ENCODE results near the gene LCE1B.

LCE1B gene

DNA sequence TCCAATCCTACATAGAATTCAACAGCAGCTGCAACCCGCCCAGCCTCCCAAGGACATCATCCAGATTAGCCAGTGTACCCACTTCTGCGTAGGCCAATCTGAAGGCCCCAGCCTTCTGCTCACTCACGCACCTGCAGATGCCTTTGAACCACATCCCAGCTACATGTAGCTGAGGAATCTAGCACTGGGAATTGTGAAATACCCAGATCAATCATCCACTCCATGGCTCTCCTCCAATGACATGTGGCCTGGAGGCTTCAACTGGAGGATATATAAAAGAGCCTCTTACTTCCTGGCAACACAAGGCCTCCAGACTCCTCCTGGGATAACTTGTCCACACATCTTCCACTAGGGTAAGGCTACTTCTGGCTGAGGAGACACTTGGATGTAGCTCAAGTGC is 30.8 kb downstream of the LCE1B start, which contains the start of gene LCE6A:
Gene LCE6A (plus strand): TSS at position 301 of the 400 bp plus-strand sequence. CDS start 665 bp downstream, outside the sequence.
- TF ChIP-seq SIN3A (IDR thresholded peaks at IDR 0.05; ENCODE audit: borderline replicate concordance, insufficient read depth, low read length) (no peak), TAF1 (IDR thresholded peaks at IDR 0.05; ENCODE audit: borderline replicate concordance, insufficient read depth, low read length) (no peak), POLR2AphosphoS5 (IDR thresholded peaks at IDR 0.05; ENCODE audit: low read depth, low read length) (no peak), FOXP2 (optimal IDR thresholded peaks at IDR 0.05; ENCODE audit: borderline replicate concordance, extremely low read depth, extremely low read length, insufficient read depth) (no peak)
- TF ChIP-seq, protein P1, sequence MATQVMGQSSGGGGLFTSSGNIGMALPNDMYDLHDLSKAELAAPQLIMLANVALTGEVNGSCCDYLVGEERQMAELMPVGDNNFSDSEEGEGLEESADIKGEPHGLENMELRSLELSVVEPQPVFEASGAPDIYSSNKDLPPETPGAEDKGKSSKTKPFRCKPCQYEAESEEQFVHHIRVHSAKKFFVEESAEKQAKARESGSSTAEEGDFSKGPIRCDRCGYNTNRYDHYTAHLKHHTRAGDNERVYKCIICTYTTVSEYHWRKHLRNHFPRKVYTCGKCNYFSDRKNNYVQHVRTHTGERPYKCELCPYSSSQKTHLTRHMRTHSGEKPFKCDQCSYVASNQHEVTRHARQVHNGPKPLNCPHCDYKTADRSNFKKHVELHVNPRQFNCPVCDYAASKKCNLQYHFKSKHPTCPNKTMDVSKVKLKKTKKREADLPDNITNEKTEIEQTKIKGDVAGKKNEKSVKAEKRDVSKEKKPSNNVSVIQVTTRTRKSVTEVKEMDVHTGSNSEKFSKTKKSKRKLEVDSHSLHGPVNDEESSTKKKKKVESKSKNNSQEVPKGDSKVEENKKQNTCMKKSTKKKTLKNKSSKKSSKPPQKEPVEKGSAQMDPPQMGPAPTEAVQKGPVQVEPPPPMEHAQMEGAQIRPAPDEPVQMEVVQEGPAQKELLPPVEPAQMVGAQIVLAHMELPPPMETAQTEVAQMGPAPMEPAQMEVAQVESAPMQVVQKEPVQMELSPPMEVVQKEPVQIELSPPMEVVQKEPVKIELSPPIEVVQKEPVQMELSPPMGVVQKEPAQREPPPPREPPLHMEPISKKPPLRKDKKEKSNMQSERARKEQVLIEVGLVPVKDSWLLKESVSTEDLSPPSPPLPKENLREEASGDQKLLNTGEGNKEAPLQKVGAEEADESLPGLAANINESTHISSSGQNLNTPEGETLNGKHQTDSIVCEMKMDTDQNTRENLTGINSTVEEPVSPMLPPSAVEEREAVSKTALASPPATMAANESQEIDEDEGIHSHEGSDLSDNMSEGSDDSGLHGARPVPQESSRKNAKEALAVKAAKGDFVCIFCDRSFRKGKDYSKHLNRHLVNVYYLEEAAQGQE (IDR thresholded peaks at IDR 0.05; ENCODE audit: insufficient read depth in 1 of 2, low read depth in 2 of 2, low read length in 2 of 2) = no peak

DNA sequence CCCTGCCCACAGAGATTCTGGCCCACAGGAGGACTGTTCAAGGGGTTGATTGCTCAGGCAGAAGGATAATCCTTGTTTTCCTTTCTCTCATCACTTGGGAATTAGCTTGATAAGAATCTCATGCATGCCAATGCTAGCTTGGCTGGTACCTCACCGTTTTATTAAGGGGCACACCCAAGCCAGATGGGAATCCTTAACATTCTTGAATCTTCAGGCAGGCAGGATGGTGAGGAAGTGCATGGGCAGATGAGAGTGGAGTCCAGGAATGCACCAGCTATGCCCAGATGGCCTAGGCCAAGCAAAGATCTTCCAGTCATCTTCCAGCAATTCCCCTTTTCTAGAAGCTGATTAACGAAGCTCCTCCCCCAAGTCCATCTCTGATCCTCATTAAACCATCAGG is 43.9 kb downstream of the LCE1B start:
- TF ChIP-seq POLR2AphosphoS5 (IDR thresholded peaks at IDR 0.05; ENCODE audit: low read depth, low read length) (no peak), FOXP2 (optimal IDR thresholded peaks at IDR 0.05; ENCODE audit: borderline replicate concordance, extremely low read depth, extremely low read length, insufficient read depth) (no peak), TAF1 (IDR thresholded peaks at IDR 0.05; ENCODE audit: borderline replicate concordance, insufficient read depth, low read length) (no peak), SIN3A (IDR thresholded peaks at IDR 0.05; ENCODE audit: borderline replicate concordance, insufficient read depth, low read length) (no peak)
- TF ChIP-seq, protein P1 (IDR thresholded peaks at IDR 0.05; ENCODE audit: insufficient read depth in 1 of 2, low read depth in 2 of 2, low read length in 2 of 2) = no peak

DNA sequence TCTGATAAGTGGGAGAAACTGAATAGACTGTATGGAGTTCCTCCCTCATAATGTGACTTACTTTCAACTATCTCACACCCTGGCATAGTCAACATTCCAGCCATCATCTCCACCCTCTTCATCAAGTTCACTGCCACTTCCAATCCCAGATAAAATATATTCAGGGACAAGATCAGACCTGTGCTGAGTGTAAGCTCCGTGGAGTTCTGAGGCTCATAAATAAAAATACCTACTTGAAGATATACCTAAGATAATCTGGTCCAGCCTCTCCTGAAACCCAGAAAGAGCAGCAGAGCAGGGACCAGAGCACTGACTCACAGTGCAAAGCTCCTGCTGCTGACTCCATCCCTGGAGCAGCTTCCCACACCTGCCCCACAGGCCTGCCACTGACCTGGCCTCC is 46.3 kb downstream of the LCE1B start:
- TF ChIP-seq FOXP2 (optimal IDR thresholded peaks at IDR 0.05; ENCODE audit: borderline replicate concordance, extremely low read depth, extremely low read length, insufficient read depth) = no peak

DNA sequence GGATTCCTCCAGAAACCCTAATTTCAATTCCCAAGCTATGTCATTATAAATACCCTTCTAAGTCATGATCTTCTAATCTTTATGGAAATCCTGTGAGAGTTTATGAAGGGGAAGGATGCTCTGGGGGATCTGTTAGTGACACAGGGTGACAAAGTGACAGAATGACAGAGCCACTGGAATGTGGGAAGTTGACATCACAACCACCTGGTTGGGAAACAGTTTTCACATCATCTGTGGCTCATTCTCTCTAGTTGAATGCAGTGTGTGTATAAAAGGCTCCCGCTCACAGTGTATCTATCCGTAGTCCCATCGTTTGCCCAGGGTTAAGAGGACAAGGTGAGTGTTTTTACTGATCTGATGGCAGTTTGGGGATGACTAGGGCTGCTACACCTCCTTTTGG is 47.9 kb downstream of the LCE1B start, which contains the start of gene LCE7A:
Gene LCE7A (plus strand): TSS at position 301 of the 400 bp plus-strand sequence. CDS start 702 bp downstream, outside the sequence.
- TF ChIP-seq TAF1 (IDR thresholded peaks at IDR 0.05; ENCODE audit: borderline replicate concordance, insufficient read depth, low read length) (no peak), FOXP2 (optimal IDR thresholded peaks at IDR 0.05; ENCODE audit: borderline replicate concordance, extremely low read depth, extremely low read length, insufficient read depth) (no peak), POLR2AphosphoS5 (IDR thresholded peaks at IDR 0.05; ENCODE audit: low read depth, low read length) (no peak)
- TF ChIP-seq, protein P1 (IDR thresholded peaks at IDR 0.05; ENCODE audit: insufficient read depth in 1 of 2, low read depth in 2 of 2, low read length in 2 of 2) = no peak

DNA sequence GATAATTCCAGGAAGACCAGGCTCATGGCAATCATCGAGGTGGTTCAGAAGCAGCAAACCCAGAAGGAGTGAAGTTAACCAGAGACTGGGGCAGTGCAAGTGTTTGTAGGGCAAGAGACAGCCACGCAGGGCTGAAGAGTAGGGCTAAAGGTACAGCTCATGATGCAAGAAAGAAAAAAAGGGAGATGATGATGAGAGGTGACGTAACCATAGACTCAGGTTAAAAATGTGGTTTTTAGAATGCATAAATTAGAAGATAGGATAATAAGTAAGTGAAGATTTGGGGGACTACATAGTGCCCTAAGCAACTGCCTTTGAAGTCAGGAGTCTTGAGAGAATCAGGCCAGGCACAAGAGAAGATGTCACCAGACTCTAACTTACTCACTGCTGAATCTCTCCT is 48.4 kb downstream of the LCE1B start:
- TF ChIP-seq POLR2AphosphoS5 (IDR thresholded peaks at IDR 0.05; ENCODE audit: low read depth, low read length) (no peak), SIN3A (IDR thresholded peaks at IDR 0.05; ENCODE audit: borderline replicate concordance, insufficient read depth, low read length) (no peak), FOXP2 (optimal IDR thresholded peaks at IDR 0.05; ENCODE audit: borderline replicate concordance, extremely low read depth, extremely low read length, insufficient read depth) (no peak), TAF1 (IDR thresholded peaks at IDR 0.05; ENCODE audit: borderline replicate concordance, insufficient read depth, low read length) (no peak)
- TF ChIP-seq, protein P1 (IDR thresholded peaks at IDR 0.05; ENCODE audit: insufficient read depth in 1 of 2, low read depth in 2 of 2, low read length in 2 of 2) = no peak

Data from PFSK-1 (cell line).